Gastrocnemius medialis (tissue), 4 donors: ENCODE measurements around the gene RUNDC1.

ENCODE experiments used
- CTCF ChIP-seq, 5 experiments: fragments of 450-650 bp in 3 of 5; fragments of 200-600 bp in 2 of 5; sonication (generic) in 2 of 5; IDR thresholded peaks in 4 of 5; conservative IDR thresholded peaks in 1 of 5; 1 replicate in 4 of 5; 2 replicates in 1 of 5; pipeline ENCODE4 v1.5.1; 2016 to 2019; ENCODE audit warnings: antibody characterized with exemption in 5 of 5, mild to moderate bottlenecking in 3 of 5, moderate library complexity in 3 of 5
- POLR2A ChIP-seq, 2 donors: fragments of 450-650 bp; IDR thresholded peaks; one replicate each; pipeline ENCODE4 v1.6.1; 2017; ENCODE audit warnings: antibody characterized with exemption in 2 of 2, mild to moderate bottlenecking in 2 of 2, moderate library complexity in 2 of 2

GRCh38 chr17:43003542-43004172 lies 23.3 kb downstream of the RUNDC1 start:
- no peak for TF ChIP-seq CTCF (IDR thresholded peaks at IDR 0.05 in 4 of 5, conservative IDR thresholded peaks at IDR 0.05 in 1 of 5)
- no peak for TF ChIP-seq POLR2A (IDR thresholded peaks at IDR 0.05)
